GM21515 (cell line): ENCODE measurements around the gene PAFAH1B2.
"Not testable (repeated sequence)": the region's sequence is repeated elsewhere in the genome, so short reads cannot be mapped to it uniquely, and the experiment has no call there.

Experiments
- ATAC-seq: cut with Tn5 transposase; IDR thresholded peaks from one replicate; pipeline ENCODE4 v1.9.1; 2021; ENCODE audit not compliant: unreplicated experiment

PAFAH1B2 gene

DNA sequence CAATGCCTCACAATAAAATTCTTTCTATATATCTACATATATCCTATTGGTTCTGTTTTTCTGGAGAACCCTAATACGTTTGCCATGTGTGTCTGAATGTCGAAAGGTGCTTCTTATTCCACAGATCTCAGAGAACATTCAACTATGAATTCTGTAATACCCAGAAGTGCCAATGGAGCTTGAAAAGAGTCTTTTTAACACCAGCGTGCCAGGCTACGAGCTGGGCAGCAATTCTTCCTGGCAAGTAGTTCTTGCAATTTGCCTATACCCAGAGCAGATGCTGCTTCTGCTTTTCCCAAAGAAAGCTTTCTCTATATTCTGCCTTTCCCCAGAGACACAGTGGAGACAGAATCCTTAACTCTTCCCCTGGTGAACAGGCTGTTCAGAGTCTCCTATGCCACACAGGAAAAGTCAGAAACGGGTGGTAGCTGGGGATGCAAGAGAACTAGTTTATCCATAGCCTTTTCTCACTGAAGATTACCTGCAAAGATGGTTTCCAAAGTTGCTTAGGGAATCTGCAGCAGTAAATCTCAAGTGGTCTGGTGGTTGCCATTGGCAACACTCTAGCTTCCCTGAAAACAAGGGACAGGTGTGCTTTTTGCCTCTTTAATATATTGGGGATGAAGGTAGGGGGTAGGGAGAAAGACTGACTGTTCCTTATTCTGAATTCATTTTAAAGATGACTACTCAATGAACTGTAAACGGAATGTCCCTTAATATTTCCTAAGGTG is 16.8 kb upstream of the PAFAH1B2 start:
- ATAC-seq: no peak

DNA sequence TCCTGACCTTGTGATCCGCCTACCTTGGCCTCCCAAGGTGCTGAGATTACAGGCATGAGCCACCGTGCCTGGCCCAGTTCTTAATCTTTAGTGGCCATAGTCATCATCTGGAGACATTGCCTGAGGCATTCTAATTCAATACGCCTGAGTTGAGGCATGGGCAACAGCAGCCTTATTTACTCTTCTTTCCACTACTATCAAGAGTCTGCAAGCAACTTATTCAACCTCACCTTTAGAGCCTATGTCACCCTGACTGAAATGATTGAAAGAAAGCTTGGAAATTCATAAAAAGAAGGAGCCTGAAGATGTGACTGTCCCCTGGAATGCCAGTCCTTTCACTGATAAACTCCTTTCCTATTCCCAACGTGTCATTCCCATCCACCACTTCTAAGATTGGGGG is 15.8 kb upstream of the PAFAH1B2 start:
- ATAC-seq: no peak

DNA sequence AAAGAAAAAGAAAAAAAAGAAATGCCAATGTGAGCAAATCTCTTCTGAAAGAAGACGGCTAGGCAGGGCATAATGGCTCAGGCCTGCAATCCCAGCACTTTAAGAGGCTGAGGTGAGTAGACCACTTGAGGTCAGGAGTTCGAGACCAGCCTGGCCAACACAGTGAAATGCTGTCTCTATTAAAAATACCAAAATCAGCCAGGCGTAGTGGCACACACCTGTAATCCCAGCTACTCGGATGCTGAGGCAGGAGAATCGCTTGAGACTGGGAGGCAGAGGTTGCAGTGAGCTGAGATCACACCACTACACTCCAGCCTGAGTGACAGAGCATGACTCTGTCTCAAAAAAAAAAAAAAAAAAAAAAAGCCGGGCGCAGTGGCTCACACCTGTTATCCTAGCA is 13.7 kb upstream of the PAFAH1B2 start:
- ATAC-seq: not testable (repeated sequence)

DNA sequence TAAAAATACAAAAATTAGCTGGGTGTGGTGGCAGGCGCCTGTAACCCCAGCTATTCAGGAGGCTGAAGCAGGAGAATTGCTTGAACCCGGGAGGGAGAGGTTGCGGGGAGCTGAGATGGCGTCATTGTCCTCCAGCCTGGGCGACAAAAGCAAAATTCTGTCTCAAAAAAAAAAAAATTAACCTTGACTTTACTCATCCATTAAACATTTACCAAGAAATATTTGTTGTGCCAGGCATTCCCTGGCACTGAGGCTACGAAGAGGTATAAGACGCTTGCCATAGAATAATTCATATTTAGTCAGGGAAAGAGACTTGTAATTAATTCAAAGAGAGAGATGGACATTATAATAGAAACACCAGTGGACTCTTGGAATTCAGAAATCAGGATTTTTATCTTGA is 13.2 kb upstream of the PAFAH1B2 start:
- ATAC-seq: no peak

DNA sequence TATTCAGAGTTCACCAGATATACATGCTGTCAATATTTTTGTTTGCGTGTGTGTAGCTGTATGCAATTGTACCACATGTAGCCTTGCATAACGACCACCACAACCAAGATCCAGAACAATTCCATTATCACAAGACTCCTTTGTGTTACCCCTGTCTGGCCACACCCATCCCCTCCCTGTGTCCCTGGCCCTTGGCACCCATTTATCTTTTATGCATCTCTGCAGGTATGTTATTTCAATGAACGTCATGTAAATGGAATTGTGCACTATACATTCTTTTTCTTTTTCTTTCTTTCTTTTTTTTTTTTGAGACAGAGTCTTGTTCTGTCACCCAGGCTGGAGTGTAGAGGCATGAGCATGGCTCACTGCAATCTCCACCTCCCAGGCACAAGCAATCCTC is 9.7 kb upstream of the PAFAH1B2 start:
- ATAC-seq: no peak

DNA sequence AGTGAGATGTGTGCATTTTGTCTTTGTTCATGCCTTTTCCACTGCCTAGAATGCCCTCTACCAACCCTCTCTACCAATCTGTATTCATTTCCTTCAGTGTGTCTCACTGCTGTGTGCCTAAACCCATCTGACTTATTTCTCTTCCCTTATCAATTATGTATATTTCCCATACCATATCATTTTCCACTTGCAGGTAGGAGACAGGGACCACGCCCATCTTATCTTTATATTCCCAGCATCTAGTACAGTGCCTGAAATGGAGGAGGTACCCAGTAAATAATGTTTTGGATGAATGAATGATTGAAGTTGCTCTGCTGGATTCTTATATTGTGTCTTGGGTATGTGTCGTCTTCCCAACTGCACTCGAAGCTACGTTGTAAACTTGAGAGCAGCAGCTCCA is 9.1 kb upstream of the PAFAH1B2 start:
- not testable (repeated sequence) for ATAC-seq

DNA sequence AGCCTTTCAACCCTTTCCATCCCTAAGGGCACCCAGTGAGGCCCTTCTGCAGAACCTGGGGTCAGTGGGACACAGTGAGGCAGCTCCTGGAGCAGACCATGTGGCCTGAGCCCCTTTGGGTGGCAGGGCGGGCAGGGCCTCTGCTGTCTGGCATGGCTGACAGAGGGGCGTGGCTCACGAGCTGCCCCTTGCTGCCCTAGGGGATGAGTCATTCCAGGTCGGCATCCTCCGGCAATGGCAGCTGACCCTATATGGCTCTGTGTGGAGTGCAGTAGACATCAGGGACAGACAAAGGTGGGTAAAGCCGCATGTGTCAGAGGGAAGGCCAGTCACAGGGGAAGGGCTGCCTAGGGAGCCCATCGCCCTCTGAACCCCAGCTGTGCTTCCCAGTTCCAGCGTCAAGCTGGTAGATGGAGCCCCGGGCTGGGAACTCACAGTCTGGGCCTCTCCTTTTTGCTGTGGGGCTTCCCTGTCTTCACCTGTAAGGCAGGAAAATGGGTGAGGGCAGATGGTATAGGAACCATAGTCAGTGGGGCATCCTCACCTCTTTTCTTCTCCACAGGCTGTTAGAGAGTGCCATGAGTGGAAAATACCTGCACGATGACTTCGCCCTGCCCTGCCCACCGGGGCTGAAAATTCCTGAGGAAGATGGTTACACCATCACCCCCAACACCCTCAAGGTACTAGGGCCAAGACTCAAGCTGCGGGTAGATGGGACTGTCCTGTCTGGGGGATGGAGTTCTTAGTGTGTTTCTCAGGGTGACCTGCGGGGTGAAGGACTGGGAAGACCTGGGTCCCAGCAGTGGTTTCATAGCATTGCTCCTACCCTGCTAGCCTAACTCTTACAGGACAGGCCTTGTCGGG is 6.6 kb upstream of the PAFAH1B2 start:
- ATAC-seq: not testable (repeated sequence)

DNA sequence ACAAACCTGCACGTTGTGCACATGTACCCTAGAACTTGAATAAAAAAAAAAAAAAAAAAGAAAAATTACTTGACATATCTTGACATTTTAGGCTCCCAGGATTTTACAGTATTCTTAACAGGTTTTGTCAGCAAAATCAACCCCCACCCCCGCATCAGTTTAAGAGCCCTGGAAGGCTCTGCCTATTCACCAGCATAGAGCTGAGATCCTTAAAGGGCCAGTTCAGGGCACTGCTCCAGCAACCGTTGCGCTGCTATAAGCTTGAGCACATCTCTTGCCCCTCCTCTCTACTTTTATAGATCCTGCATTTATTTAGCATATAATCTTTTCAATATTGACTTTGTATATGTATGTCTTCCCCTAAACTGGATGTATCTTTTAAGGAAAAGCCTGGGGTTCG is 697 bp upstream of the PAFAH1B2 start:
- peak; percentile 21 for ATAC-seq

DNA sequence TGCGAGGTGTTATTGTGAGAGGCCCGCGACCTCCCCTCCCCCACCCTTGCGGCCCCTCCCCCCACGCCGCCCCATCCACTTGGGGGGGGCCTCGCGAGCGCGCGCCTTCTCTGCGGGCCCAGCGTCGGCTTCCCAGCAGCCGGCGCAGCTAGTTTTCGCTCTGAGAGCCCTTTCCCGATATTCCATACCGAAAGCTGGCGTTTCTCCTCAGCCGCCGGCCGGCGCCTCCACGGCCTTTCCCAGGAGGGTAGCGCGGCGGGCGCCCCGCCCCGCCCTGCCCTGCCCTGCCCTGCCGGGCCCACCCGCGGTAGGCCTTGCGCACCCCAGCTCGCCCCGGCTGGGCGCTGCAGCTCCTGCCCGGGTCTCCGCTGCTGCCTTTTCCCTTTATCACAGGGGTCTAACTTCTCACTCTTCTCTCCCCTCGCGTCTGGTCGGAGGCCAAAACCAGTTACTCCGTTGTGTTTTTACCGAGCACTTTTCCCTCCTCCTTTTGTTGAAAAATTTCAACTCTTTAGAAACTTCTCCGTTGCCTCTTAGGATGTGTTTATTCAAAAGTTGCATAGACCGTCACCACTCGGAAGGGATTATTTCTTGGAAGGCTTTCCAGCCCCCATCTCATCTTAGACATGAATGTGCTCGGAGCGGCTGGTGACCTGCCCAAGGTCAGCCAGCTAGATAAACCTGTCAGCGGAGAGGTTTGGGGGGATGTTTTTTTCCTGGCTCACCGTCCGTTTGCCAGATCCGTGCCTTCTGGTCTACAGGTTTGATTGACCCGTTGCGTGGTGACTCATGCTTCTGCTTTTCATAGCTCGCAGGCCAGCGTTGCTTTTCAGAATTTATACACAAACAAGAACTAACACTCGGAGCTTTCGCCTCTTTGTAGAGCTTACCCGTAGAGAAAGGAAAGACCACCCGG is 648 bp downstream of the PAFAH1B2 start:
- peak; percentile 50 for ATAC-seq

DNA sequence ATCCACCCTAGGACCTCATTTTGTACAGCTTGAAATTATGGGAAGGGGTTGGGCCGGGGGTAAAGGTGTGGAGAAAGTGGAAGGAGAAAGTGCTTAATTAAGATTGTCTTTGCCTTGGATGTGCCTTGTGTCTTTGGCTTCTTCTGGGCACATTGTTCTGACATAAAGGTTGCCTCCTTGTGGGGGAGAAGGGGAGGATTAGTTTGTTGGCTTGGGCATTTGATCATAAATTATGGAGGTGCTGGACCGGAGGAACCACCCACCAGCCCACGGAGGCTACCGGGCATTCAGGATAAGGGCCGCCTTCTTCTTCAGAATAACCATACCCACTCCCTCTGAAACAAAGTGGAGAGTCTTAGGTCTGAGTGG is 1.3 kb downstream of the PAFAH1B2 start:
- ATAC-seq: no peak

DNA sequence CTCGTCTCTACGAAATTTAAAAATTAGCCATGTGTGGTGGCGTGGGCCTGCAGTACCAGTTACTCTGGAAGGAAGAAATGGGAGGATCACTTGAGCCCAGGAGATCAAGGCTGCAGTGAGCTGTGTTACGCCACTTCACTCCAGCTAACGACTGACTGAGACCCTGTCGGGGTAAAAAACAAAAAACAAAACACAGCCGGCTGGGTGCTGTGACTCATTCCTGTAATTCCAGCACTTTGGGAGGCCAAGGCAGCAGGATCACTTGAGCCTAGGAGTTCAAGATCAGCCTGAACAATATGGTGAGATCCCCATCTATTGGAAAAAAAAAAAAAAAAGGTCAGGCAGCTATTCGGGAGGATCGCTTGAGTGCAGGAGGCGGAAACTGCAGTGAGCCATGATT is 2.4 kb downstream of the PAFAH1B2 start:
- ATAC-seq: no peak

DNA sequence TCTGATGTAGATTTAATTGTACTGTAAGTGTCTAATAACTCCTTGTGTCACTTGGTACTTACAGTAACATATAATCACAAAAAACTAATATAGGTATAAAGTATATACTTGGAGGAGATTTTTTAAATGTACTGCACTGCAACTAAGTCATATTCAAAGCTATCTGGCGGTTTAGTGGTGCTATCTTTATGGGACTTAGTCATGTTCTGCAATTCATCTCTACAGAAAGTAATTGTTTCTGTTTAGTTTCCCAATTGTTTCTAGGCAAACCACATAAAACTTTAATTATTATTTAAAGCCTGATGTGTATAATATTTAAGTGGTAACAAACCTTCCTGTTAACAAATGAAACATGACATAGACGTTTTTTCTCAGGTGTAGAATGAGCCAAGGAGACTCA is 8.0 kb downstream of the PAFAH1B2 start:
- no peak for ATAC-seq

DNA sequence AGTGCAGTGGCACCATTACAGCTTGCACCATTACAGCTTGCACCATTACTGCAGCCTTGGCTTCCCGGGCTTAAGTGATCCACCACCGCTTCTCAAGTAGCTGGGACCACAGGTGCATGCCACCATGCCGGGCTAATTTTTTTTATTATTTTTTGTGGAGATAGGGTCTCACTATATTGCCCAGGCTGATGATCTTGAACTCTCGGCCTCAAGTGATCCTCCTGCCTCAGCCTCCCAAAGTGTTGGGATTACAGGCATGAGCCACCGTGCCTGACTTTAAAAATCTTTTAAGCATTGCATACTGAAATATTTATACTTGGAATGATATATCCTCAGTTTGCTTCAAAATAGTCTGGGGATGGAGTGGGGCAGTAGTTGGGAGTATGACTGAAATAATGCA is 10.4 kb downstream of the PAFAH1B2 start:
- no peak for ATAC-seq

DNA sequence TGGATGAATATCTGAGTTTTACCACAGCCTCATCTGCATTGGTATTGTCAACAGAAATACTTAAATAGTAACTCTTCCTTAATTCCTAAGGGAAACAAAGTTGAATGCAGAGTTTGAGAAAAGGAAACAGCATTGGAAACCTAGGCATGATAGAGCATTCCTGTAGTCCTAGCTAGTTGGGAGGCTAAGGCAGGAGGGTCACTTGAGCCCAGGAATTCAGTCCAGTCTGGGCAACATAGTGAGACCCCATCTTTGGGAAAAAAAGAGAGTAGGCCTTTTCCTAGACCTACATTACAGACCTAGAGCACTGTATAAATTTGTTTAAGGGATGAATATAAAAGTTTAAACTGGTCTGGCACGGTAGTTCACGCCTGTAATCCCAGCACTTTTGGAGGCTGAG is 13.4 kb downstream of the PAFAH1B2 start:
- ATAC-seq: no peak

DNA sequence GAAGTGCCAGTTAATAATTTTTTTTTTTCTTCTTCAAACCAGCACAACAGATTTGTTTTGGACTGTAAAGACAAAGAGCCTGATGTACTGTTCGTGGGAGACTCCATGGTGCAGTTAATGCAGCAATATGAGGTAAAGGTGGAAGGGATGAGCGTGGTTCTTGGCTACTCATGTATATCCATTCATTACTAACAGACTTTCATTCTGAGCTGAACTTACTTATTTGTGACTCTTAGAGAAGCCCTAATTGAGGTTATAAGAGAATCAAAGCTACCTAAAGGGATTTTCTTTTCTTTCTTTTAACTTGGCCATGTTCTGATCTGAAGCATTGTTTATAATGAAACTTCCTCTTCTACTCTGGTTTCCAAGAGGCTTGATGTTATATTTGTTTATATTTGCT is 15.8 kb downstream of the PAFAH1B2 start:
- no peak for ATAC-seq

DNA sequence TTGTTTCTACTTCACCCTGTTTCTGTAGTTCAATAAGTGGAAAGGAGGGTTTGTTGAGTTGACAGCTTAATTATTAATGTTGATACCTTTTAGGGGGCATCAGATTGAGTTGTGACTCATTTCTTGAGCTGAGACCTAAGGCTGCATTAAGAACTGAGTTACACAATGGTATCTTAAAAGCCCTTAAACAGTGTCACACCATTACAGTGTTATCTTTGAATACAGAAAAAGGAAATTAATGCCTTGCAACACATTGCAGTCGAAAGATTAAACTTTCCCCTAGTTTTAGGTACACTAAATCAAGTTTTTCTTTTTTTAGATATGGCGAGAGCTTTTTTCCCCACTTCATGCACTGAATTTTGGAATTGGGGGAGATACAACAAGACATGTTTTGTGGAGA is 16.7 kb downstream of the PAFAH1B2 start:
- ATAC-seq: no peak

DNA sequence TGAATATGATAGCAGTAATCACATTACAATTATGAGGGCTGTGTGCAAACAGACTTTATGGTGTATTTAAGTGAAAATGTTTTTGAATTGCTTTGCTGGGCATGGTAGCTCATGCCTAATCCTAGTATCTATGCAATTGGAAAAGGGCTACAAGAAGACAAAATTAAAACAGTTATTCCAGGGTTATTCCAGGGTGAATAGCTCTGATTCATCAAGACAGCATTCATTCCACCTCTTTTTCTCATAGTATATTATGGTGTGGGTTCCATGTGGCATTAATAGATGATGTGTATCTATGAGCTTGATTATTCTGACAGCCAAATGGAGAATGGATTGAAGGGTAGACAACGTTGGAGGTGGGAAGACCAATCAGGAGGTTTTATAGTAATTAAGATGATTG is 22.4 kb downstream of the PAFAH1B2 start:
- ATAC-seq: no peak

DNA sequence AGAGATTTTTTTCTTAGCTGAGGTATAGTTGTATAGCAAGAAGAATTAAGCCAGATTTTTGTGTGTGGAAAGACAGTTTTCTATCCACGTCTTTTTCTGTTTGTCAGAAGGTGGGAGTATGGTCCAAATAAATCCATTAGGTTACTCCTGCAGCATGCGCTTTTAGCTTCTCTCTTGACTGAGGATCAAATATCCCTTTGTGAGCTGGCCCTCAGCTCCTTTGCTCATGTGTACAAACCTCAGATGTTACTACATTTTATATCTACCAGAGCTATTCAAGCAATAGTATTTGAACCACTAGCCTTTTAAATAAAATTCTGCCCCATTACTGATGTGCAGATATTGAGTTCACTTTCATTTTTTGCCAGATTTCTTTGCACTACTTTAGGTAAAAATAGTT is 25.6 kb downstream of the PAFAH1B2 start:
- ATAC-seq: no peak

DNA sequence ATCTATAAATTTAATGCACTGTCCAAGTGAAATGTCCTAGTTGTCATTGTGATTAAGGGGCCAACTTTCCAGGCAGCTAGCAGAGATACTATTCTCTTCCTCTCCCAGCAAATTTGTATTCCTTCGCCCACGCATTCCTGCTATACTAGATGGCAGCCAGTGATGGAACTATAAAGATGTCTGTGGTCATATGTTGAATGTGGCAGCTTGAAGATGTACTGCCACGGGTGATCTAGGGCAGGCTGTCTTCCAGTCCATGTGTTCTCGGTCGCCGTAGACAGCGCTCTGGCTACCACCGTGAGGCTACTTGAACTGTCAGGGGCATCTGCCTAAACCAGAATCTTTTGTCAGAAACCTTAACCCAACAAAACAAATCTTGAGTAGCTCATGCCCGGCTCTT is 26.1 kb downstream of the PAFAH1B2 start:
- no peak for ATAC-seq

DNA sequence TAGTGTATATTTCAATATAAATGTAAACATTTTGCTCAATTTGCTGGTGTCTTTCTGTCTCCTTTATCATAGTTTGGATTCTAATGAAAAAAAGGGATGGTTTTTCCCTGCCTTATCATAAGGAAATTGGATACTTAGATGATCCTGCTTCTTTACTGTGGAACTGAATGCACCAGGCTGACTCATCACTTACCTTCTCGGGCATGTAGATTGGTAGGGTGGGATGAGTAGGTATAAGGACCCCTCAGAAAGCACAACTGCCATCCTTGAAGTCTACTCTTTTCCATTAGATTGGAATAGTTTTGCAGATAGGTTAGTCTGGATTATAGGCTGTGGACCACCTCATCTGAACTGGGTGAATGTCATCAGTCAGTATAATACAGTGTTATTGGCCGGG is 26.9 kb downstream of the PAFAH1B2 start:
- no peak for ATAC-seq

DNA sequence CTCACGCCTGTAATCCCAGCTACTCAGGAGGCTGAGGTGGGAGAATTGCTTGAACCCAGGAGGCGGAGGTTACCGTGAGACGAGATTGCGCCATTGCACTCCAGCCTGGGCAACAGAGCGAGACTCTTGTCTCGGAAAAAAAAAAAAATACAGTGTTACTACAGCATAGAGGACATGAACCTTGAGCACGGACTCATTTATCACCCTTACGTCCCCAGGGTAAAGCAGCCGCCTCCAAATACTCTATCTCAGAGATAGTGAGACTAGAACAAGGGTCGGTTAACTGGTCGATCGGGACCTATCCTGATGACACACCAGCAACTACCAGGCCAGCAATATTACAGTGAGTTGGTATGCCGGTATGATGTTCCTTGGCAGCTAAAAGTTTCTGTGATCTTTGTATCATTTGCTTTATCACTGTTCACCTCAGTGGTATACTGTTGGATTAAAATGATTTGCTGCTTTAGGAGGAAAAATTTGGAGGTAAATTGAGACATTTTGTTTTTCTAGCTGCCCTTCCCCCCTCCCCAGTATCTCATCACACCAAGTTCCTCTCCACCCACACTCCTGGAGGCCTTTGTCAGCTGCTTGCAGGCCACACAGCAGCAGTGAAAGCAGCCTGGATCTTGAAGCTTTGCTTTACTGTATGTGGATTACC is 27.4 kb downstream of the PAFAH1B2 start:
- no peak for ATAC-seq
